Measurements from ENCODE around the gene ACAP1.

ACAP1 gene

GRCh38 chr17:7311110-7311705 lies 25.1 kb upstream of the ACAP1 start:
- no peak for DNase-seq (ENCODE audit: low read depth)

GRCh38 chr17:7312432-7313087 lies 23.8 kb upstream of the ACAP1 start:
- no peak for DNase-seq (ENCODE audit: low read depth)

DNA sequence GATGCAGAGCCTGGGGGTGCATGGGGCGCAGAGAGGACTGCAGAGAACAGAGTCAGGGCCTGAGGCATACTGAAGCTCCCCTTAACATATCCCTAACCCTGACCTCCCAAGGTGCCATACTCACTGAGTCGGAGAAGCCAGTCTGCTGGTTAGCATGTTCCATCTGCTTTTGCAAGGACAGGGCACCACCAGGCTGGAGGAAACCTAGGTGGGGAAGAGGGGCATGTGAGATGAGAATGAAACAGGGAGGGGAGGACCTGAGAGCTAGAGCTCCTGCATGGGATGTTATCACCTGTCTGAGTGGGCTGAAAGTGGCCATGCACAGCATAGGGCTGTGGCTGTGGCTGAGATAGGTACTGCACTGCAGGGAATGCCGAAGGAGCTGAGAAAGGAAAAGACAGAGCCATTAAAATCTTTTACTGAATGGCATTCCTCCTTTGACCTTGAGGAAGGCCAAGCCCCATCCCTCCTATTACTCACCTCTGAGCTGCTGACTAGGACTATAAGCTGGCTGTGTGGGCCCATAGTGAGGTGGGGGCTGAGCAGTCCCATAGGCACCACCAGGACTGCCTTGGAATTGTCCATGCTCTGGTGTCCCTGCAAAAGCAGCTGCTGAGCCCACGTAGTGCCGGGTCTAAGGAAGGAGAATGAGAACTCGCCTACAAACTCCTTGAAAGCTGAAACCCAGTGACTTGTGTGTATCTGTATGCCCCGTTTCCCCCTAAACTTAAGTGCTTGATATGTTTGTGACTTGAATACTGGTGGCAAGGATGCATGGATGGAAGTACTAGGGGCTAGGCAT lies 23.0 kb upstream of the ACAP1 start:
- DNase-seq (ENCODE audit: low read depth): no peak

DNA sequence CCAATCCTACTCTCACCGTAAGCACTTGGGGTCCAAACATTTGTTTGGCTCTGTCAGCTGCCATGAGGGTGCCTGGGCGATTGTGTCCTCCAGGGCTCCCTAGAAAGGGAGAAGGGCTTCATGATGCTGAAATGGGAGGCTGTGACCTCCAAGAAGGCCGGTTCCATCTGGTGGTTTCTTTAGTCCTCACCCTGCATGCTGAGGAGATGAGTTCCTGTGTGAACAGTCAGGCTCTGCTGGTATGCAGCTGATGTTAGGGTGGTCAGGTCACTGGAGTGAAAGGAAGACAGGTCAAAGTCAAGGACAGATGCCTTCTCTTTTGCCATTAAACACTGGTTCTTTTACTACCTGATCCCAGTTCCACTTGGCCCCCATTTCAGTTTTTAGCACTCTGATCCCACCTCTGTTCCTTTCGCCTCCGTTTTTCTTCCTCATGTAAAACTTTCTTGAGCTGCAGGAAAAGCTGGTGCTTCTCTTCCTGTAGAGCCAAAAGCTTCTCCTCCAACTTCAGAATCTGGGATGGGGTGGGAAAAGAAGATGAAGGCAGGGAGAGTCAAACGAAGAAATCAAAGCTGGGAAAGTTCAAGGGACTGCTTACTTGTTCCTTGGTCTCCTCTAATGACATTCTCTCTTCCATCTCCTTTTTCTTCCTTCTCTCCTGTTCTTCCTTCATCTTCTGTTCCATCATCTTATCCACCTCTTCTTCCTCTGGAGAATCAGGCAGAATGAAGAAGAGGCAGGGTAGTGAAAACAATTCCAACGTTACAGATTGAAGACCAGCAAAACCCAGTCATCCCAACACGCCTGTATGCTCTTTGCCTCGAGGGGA lies 22.2 kb upstream of the ACAP1 start:
- peak; percentile 49 for DNase-seq (ENCODE audit: low read depth)

DNA sequence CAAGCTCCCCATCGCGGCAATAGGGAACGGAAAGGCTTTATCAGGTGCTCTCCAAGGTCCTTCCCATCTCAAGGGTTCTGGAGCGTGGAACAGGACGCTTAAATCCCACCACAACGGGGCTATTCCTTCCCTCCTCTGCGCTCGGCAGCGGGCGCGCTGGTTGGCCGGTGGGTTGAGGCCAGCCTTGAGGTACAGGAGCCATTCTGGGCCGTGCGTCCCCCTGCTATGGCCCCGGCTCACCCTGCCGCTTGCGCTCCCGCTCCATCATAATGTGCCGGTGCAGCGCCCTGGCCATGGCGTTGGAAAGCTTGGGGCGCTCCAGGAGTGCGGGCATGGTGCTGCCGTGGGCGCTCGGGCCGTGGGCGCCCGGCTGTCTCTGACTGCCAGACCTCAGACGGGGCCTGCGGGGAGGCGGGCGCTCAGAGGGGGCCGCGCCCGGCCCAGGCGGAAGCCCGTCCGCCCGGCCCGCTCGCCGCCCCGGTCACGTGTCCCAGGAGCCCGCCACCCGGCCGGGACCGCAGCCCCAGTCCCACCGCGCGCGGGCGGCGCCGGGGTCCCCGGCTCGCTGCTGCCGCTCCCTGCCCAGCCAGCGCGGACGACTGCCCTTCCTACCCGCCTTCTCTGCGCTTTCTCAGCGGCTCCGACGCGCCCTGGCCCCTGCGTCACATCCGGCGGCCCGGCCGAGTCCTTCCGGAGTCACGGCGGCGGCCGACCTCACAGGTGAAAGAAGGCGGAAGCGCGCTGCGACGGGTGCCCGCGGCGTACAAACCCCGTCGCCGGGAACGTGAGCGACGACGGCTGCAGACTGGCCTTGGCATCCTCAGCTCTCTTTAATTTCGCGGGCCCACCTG lies 21.4 kb upstream of the ACAP1 start, which contains the start of gene GPS2:
GPS2 (minus strand) TSS at position 642 of the 851 bp plus-strand sequence; CDS start at position 334, 308 bp downstream.
- DNase-seq (ENCODE audit: low read depth): peak; percentile 82

GRCh38 chr17:7315570-7316235 lies 20.6 kb upstream of the ACAP1 start:
- no peak for DNase-seq (ENCODE audit: low read depth)

DNA sequence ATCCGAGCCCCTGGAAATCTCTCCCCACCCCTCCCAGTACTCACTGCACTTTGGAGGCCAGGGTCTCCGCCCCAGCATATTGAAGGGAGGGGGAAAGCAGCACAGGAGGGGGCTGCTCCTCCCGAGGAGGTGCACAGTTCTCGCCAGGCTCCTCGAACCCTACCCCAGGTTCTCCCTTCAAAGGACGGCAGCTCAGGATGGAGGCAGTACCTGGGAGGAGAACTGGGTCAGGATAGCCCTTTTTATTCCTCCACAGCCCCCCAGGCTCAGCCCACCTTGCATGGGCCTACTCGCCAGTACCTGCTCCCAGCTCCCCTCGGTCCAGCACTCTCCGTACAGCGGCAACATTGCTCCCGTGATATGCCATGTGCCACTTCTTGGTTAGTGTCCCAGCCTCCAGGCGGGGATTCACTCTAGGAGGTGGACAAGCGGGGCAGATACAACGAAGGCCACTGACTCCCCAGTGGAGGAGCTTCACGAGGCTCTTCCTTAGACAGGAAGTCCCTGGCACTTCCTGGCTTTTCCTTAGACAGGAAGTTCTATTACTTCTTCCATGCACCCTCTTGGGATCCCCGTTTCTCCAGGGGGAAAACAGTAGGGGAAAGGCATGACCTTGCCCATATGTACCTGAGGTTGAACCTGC lies 19.0 kb upstream of the ACAP1 start:
- DNase-seq (ENCODE audit: low read depth): no peak

DNA sequence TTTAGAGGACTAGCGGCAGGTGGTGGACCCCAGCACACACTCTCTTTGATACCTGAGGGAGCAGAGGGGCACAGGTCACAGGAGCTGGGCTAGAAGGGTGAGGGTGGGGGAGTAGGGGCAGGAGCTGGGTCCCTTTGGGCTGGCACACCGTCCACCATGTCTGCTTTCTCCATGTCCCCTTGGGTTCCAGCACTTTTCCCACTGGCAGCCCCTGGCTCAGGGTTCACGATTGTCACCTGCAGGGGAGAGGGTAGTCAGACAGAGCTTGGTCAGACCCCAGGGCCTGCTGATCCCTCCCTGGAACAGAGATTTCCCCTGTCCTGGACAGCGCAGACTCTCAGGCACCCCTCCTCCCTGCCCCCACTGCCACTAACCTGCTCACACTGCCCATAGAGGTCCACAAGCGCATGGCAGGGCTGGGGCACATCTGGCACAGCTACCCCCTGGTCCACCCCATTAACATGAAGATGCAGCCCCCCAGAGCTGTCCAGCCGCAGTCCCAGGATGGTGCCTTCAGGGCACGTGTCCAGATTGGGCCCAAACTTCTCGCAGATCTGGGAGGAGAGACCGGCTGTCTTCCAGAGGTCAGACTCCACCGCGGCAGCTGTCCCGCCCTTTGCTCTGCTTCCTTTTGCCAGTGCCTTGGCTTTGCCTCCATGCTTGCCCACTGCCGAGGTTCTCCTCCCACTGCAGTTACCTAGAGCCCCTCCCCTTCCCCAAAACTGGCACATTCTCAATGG lies 18.0 kb upstream of the ACAP1 start:
- no peak for DNase-seq (ENCODE audit: low read depth)

DNA sequence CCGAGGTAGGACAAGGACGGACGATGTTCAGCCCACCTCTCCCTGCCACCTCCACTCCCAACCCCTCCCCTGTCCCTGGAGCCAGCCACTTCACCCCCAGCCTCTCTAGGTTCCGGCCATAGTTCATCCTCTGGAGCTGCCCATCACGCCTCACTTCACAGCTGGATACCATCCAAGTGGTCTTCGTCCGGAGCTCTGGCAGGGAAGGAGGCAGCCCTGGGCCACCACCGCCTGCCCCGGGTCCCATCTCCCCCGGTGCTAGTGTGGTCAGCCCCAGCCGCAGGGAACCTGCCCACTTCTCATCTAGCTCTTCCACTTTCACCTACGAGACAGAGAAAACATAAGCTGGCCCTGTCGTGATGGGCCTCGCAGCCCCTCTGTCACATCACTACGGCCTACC lies 14.9 kb upstream of the ACAP1 start:
- DNase-seq (ENCODE audit: low read depth): no peak

GRCh38 chr17:7322520-7323194 lies 13.7 kb upstream of the ACAP1 start:
- no peak for DNase-seq (ENCODE audit: low read depth)

GRCh38 chr17:7323731-7324437 lies 12.4 kb upstream of the ACAP1 start:
- peak; percentile 32 for DNase-seq (ENCODE audit: low read depth)

DNA sequence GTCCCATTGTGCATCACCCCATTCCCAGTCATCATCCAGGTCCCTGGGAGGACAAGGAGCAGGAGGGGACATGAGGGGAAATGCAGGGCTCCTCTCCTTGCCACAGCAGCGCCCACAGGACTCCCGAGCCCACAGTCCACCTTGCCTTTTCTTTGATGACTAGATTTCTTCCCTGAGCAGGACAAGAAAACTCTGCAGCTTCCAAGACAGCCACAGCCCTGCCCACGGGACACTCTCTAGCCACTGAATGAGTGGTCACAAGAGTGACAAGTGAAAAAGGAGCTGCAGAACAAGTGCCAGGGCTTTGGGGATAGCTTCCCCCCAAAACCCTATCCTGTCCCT lies 11.9 kb upstream of the ACAP1 start:
- no peak for DNase-seq (ENCODE audit: low read depth)

GRCh38 chr17:7325031-7325528 lies 11.2 kb upstream of the ACAP1 start:
- DNase-seq (ENCODE audit: low read depth): no peak

- no peak for DNase-seq (ENCODE audit: low read depth)
These were observed 10.1 kb upstream of the ACAP1 start for GRCh38 chr17:7326186-7326585.

DNA sequence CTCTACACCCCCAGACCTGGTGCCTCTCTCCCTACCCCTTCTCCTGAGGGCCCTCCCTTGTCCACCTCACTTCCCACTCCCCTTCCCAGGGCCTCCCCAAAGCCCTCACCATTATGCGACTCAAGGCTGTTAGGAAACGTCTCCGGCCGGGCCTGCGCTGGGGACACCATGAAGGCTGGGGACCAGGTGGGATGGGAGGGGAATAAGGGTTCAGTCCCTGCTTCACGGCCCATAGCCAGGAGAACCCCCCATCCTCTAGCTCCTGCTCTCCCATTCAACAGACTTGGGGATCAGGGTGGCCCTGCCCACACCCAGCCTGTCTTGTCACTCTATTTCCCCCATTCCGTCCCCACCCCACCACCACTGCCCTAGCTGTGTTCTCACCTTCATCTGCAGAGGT lies 9.3 kb upstream of the ACAP1 start:
- no peak for DNase-seq (ENCODE audit: low read depth)

DNA sequence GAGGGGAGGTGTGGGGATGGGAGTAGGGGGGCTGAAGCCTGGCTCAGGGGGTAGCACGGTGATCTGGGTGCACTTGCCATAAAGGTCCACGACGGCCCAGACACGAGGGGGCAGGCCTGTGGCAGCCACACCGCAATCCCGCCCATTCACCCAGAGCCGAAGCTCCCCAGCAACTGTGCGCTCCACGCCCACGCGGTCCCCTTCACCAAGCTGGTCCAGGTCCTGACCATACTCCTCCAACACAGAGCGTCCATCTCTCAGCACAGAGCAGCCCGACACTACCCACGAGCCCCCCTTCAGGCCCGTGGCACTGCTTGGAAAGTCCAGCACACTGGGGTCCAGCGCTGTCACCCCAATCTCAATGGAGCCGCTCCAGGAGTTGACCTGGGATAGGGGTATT lies 8.8 kb upstream of the ACAP1 start:
- no peak for DNase-seq (ENCODE audit: low read depth)

DNA sequence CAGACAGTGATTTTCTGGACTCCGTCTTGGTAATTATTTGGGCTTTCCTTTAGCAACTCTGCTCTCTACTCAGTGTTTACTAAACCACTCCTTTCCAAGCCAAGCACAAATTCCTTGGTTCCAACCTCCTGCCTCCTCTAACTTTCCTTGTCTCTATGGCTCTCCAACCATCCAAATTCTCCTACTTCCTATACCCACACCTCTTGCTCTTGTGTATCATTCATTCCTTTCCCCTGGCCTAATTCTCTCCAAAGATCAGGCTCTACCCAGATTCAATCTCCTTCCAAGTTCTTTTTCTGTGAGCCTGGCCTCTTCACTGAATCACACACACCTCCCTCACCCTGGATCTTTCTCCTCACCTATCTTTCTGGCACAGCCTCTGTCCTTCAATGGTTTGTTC lies 8.3 kb upstream of the ACAP1 start:
- no peak for DNase-seq (ENCODE audit: low read depth)

DNA sequence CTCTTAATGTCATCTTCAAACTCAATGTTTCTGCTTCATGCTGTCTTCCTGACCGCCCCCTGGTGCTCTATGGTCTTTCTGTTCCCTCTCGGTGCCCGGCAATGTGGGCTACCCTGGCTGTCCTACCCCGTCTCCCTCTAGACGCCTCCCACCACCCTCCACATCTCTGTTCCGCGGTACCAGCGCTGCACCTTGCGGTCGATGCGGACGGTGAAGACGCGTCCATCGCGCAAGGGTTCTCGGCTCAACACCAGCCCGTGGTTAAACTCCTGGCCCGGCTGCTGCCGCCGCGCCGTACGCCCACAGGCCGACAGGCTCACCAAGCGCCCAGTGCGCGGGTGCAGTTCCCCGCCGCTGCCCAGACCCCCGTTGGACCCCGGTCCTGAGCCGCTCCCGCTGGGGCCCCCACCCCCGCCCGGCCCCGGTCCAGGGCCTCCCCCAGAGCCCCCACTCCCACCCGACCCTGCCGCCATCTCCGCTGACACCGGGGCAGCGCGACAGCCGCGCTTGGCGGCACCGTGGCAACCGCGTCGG lies 7.4 kb upstream of the ACAP1 start, which contains the start of gene NEURL4:
NEURL4 (minus strand) TSS at position 496 of the 534 bp plus-strand sequence; CDS start at position 473, 23 bp downstream.
- DNase-seq (ENCODE audit: low read depth): no peak
